GM13977 (cell line): ENCODE data around the gene OGFRL1.
A peak's percentile ranks its signal among the peaks of the same experiment; 100 is the strongest.

ENCODE experiments used
- DNase-seq: peaks from one replicate; pipeline ENCODE4 v3.0.0; 2012; ENCODE audit warnings: low spot score
- in situ Hi-C: fragments of 300-500 bp; cut with MboI; formaldehyde crosslinking; loops from one replicate; pipeline ENCODE4 v1.12.0; 2022; ENCODE audit warnings: low sequenced_read_pairs, low pct_unique_long_range_greater_than_20kb, mixed read lengths, inconsistent platforms; ENCODE audit not compliant: unreplicated experiment
- TF ChIP-seq, protein P1 (sequence below): IDR thresholded peaks from 2 replicates; pipeline ENCODE4 v1.5.1; 2012; ENCODE audit warnings: mild to moderate bottlenecking, control low read depth; ENCODE audit not compliant: insufficient read depth; ENCODE audit errors: extremely low read depth, missing control alignments

Gene OGFRL1

DNA sequence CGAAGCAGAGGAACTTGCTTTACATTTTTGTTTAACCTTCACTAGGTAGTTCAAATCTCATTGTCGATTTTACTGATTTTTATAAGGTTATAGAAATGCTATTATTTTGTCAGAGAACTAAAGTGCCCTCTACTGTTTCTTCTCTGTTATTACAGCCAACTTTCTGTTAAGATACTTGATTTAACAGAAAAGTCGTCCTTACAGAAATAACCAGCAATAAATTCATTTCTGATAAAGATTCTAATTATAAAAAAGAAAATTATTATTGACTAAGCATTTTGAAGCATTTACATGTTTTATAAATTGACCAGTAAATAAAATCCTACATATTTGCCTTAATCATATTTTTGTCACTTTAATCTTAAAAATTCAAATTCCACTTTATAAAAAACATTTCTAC lies 60.8 kb downstream of the OGFRL1 start:
- in situ Hi-C loops = loop anchor here (10.0 kb wide), 1 partner anchor 165 kb away; no protein-coding TSS in a partner anchor
- TF ChIP-seq, protein P1, sequence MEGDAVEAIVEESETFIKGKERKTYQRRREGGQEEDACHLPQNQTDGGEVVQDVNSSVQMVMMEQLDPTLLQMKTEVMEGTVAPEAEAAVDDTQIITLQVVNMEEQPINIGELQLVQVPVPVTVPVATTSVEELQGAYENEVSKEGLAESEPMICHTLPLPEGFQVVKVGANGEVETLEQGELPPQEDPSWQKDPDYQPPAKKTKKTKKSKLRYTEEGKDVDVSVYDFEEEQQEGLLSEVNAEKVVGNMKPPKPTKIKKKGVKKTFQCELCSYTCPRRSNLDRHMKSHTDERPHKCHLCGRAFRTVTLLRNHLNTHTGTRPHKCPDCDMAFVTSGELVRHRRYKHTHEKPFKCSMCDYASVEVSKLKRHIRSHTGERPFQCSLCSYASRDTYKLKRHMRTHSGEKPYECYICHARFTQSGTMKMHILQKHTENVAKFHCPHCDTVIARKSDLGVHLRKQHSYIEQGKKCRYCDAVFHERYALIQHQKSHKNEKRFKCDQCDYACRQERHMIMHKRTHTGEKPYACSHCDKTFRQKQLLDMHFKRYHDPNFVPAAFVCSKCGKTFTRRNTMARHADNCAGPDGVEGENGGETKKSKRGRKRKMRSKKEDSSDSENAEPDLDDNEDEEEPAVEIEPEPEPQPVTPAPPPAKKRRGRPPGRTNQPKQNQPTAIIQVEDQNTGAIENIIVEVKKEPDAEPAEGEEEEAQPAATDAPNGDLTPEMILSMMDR = peak; percentile 54
- DNase-seq = peak; percentile 9

DNA sequence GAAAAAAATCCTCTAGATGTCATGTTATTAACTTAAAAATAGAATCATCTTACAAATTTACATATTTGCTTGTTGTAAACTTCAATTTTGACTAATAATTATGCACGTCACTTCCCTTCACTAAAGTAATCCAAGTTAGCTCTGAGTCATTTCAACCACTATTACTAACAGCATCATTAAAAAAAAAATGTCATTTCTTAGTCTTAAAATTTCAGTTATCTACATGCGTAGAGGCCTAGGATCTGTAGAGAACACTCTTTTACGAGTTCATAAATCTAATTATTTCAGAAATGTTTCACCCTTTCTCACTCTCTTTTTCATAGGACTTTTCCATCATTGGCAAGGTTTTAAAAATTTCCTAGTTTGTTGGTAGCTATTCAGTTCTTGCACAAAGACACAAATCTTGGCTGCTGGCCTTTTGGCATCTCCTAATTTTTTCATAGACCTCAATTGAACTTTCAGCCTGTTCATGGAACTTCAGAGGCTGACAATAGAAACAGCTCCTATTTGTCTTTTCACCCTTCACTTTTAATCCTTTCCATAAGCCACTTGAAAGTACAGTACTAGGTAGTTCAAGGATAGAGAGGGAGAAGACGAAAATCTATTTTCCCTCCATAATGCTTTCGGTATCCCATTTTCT lies 61.5 kb downstream of the OGFRL1 start:
- TF ChIP-seq, protein P1 = no peak
- DNase-seq = no peak
- in situ Hi-C loops = loop anchor here (10.0 kb wide), 1 partner anchor 165 kb away; no protein-coding TSS in a partner anchor

DNA sequence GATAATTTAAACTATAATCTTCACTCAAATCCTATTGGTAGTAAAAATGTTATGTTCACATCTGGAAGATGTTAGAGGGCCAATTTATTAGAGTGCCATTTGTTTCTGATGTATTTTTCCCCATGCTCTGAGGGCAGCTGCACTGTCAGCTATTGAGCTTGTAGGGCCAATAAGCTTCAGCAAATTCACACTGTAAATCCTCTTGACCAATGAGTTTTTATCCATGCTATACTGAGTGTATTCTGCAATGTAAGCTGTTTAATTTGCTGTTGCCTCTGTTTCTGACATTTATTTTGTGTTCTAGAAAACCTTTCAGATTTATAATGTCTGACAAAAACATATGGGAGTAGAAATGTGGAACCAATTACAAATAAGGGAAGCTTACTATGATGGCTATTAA lies 62.6 kb downstream of the OGFRL1 start:
- TF ChIP-seq, protein P1 = no peak
- in situ Hi-C loops = no loop called here
- no peak for DNase-seq
